Panc1 (cell line): ENCODE measurements around the gene HSPA5. TPM values are rescaled to one million over a fixed set of nuclear protein-coding genes. Genes with fewer than 3 reads are reported as not detected.
"Not testable (repeated sequence)": the region's sequence is repeated elsewhere in the genome, so short reads cannot be mapped to it uniquely, and the experiment has no call there.

ENCODE experiments used
- ATAC-seq: fragments of 200-7000 bp; cut with Tn5 transposase; 2 replicates; pipeline ENCODE4 v1.9.1; 2020; ENCODE audit warnings: mild to moderate bottlenecking, moderate library complexity
- BruUV-seq: library from RNA; stranded (reverse); fragments of 400-500 nt; replicated peaks from 2 replicates; lab custom pipeline; 2021; lab: Mats Ljungman, UMichigan
- CTCF ChIA-PET: fragments of 300-600 bp; sonication (Branson Sonifier 250); formaldehyde crosslinking; loops from one replicate; lab custom pipeline; 2022; ENCODE audit warnings: antibody characterized with exemption; lab: Charles Lee
- POLR2A ChIA-PET: fragments of 300-600 bp; sonication (Branson Sonifier 250); formaldehyde crosslinking; loops from one replicate; lab custom pipeline; 2022; ENCODE audit warnings: antibody characterized with exemption; lab: Charles Lee
- DNase-seq: peaks from one replicate; pipeline ENCODE4 v3.0.0-alpha.2; 2010; ENCODE audit warnings: low read depth, low spot score
- H3K27ac ChIP-seq: 2 replicates; pipeline ENCODE4 v1.5.1; 2011; ENCODE audit warnings: mild to moderate bottlenecking, low read length, inconsistent platforms
- H3K27me3 ChIP-seq: fragments of 200-500 bp; sonication (Bioruptor generic); 2 replicates; pipeline ENCODE4 v1.6.0; 2014; ENCODE audit warnings: low read length, inconsistent platforms; ENCODE audit not compliant: control insufficient read depth, insufficient read depth
- H3K36me3 ChIP-seq: fragments of 200-500 bp; sonication (Bioruptor generic); 2 replicates; pipeline ENCODE4 v1.5.1; 2014; ENCODE audit warnings: inconsistent platforms, mild to moderate bottlenecking, low read length, moderate library complexity; ENCODE audit not compliant: control insufficient read depth, insufficient read depth
- H3K4me1 ChIP-seq: 2 replicates; pipeline ENCODE4 v1.5.1; 2011; ENCODE audit warnings: inconsistent platforms, mild to moderate bottlenecking, low read length, moderate library complexity; ENCODE audit not compliant: control insufficient read depth, insufficient read depth
- H3K4me3 ChIP-seq, 2 experiments: 2 replicates each; pipeline ENCODE4 v1.5.1; 2011 to 2012; ENCODE audit warnings: low read depth in 2 of 2, low read length in 2 of 2, mild to moderate bottlenecking in 2 of 2, inconsistent platforms in 1 of 2, moderate library complexity in 1 of 2
- H3K9me3 ChIP-seq: fragments of 200-500 bp; sonication (Bioruptor generic); 2 replicates; pipeline ENCODE4 v1.5.1; 2014; ENCODE audit warnings: low read depth, mild to moderate bottlenecking, inconsistent platforms, low read length, moderate library complexity; ENCODE audit not compliant: control insufficient read depth, insufficient read depth
- POLR2AphosphoS5 ChIP-seq: IDR thresholded peaks from 2 replicates; pipeline ENCODE4 v1.6.1; 2012; ENCODE audit warnings: mild to moderate bottlenecking, low read depth, low read length, moderate library complexity
- SIN3A ChIP-seq: IDR thresholded peaks from 2 replicates; pipeline ENCODE4 v1.6.1; 2012; ENCODE audit warnings: low read depth, mild to moderate bottlenecking, low read length, moderate library complexity, borderline replicate concordance; ENCODE audit not compliant: insufficient read depth
- TCF7L2 ChIP-seq: IDR thresholded peaks from 2 replicates; pipeline ENCODE4 v1.6.1; 2011; ENCODE audit warnings: mild to moderate bottlenecking, low read depth, low read length, inconsistent platforms
- in situ Hi-C: cut with HindIII; loops from 2 replicates; pipeline ENCODE4 v1.10.0; 2016; ENCODE audit warnings: low sequenced_read_pairs, low pct_unique_long_range_greater_than_20kb
- intact Hi-C: fragments of 100-400 bp; cut with micrococcal nuclease; formaldehyde crosslinking; loops from one replicate; pipeline ENCODE4 v1.10.0; 2022; ENCODE audit not compliant: unreplicated experiment
- total RNA-seq: library from RNA; stranded (reverse); gene quantifications from one replicate; pipeline ENCODE4 v1.2.1, GENCODE V29; 2021; ENCODE audit not compliant: unreplicated experiment
- TF ChIP-seq, protein P1 (sequence below), 2 experiments: IDR thresholded peaks; 2 replicates each; pipeline ENCODE4 v1.6.1; 2011 to 2012; ENCODE audit warnings: low read depth in 2 of 2, control low read depth in 1 of 2, low read length in 1 of 2, mild to moderate bottlenecking in 1 of 2, moderate library complexity in 1 of 2; ENCODE audit not compliant: insufficient read depth in 1 of 2
- TF ChIP-seq, protein P2 (sequence below): fragments of 450-650 bp; IDR thresholded peaks from 2 replicates; pipeline ENCODE4 v1.5.1; 2017; ENCODE audit warnings: mild to moderate bottlenecking

HSPA5 gene
- total RNA-seq, 1 experiment from 2014 or later: 281 TPM

DNA sequence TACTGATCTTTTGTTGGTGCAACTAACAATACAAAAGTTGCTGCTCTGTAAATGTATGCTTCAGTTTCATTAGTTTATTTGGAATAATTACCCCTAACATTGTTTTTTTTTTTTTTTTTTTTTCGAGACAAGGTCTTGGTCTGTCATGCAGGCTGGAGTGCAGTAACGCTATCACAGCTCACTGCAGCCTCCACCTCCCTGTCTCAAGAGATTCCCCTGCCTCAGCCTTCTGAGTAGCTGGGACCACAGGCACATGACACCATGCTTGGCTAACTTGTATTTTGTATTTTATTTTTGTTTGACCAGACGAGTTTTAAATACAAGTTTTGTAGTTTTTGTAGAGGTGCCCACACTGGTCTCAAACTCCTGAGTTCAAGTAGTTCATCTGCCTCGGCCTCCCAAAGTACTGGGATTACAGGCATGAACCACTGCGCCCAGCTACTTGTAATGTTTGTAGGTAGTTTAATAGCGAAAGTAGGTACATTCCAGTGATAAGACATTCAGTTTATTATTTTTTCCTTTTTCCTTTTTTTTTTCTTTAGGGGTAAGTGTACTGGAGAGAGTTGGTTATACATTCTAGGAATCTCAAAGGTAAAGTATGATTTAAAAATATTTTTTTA, 27.4 kb upstream of the HSPA5 start:
- no peak overlapping the region for H3K27ac ChIP-seq
- H3K36me3 ChIP-seq: no peaks in the 10 kb centered on the region
- H3K4me3 ChIP-seq: no peak overlapping the region
- no peaks in the 10 kb centered on the region for H3K27me3 ChIP-seq
- peaks cover 10% of the 10 kb centered on the region; the same call in 1 of the 2 replicates for H3K4me1 ChIP-seq
- TF ChIP-seq TCF7L2: no peak
- no peak for TF ChIP-seq POLR2AphosphoS5
- TF ChIP-seq, protein P1, sequence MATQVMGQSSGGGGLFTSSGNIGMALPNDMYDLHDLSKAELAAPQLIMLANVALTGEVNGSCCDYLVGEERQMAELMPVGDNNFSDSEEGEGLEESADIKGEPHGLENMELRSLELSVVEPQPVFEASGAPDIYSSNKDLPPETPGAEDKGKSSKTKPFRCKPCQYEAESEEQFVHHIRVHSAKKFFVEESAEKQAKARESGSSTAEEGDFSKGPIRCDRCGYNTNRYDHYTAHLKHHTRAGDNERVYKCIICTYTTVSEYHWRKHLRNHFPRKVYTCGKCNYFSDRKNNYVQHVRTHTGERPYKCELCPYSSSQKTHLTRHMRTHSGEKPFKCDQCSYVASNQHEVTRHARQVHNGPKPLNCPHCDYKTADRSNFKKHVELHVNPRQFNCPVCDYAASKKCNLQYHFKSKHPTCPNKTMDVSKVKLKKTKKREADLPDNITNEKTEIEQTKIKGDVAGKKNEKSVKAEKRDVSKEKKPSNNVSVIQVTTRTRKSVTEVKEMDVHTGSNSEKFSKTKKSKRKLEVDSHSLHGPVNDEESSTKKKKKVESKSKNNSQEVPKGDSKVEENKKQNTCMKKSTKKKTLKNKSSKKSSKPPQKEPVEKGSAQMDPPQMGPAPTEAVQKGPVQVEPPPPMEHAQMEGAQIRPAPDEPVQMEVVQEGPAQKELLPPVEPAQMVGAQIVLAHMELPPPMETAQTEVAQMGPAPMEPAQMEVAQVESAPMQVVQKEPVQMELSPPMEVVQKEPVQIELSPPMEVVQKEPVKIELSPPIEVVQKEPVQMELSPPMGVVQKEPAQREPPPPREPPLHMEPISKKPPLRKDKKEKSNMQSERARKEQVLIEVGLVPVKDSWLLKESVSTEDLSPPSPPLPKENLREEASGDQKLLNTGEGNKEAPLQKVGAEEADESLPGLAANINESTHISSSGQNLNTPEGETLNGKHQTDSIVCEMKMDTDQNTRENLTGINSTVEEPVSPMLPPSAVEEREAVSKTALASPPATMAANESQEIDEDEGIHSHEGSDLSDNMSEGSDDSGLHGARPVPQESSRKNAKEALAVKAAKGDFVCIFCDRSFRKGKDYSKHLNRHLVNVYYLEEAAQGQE (IDR thresholded peaks at IDR 0.05; ENCODE audit: insufficient read depth in 1 of 2, low read depth in 2 of 2, low read length in 1 of 2): no peak
- TF ChIP-seq, protein P2, sequence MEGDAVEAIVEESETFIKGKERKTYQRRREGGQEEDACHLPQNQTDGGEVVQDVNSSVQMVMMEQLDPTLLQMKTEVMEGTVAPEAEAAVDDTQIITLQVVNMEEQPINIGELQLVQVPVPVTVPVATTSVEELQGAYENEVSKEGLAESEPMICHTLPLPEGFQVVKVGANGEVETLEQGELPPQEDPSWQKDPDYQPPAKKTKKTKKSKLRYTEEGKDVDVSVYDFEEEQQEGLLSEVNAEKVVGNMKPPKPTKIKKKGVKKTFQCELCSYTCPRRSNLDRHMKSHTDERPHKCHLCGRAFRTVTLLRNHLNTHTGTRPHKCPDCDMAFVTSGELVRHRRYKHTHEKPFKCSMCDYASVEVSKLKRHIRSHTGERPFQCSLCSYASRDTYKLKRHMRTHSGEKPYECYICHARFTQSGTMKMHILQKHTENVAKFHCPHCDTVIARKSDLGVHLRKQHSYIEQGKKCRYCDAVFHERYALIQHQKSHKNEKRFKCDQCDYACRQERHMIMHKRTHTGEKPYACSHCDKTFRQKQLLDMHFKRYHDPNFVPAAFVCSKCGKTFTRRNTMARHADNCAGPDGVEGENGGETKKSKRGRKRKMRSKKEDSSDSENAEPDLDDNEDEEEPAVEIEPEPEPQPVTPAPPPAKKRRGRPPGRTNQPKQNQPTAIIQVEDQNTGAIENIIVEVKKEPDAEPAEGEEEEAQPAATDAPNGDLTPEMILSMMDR: no peak
- no peak for TF ChIP-seq SIN3A
- H3K9me3 ChIP-seq: no peaks in the 10 kb centered on the region
- DNase-seq: no peak
- ATAC-seq: no peak
- ChIA-PET CTCF (no interaction called here), POLR2A (interaction anchor here (0.6 kb wide), 1 partner anchor 12 kb away, joined by 5 read pairs; no protein-coding TSS in a partner anchor)
- no TSS peak for BruUV-seq
- intact Hi-C loops (no loop called here), in situ Hi-C loops (no loop called here)

DNA sequence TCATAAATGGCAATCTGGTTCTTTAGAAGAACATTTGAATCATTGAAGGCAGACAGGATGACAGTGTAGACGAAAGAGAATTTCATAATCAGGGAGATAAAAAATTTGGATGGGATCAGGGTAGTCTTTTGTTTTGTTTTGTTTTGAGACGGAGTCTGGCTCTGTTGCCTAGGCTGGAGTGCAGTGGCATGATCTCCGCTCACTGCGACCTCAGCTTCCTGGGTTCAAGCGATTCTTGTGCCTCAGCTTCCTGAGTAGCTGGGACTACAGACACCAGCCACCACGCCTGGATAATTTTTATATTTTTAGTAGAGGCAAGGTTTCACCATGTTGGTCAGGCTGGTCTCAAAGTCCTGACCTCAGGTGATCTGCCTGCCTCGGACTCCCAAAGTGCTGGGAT, 22.9 kb upstream of the HSPA5 start:
- H3K9me3 ChIP-seq, POLR2A ChIA-PET, intact Hi-C loops, BruUV-seq, DNase-seq, ATAC-seq, in situ Hi-C loops, H3K4me1 ChIP-seq, H3K27me3 ChIP-seq, H3K36me3 ChIP-seq, H3K4me3 ChIP-seq, H3K27ac ChIP-seq: not testable (repeated sequence)
- CTCF ChIA-PET: interaction anchor here (0.6 kb wide), 1 partner anchor 69 kb away, joined by 3 read pairs; no protein-coding TSS in a partner anchor

DNA sequence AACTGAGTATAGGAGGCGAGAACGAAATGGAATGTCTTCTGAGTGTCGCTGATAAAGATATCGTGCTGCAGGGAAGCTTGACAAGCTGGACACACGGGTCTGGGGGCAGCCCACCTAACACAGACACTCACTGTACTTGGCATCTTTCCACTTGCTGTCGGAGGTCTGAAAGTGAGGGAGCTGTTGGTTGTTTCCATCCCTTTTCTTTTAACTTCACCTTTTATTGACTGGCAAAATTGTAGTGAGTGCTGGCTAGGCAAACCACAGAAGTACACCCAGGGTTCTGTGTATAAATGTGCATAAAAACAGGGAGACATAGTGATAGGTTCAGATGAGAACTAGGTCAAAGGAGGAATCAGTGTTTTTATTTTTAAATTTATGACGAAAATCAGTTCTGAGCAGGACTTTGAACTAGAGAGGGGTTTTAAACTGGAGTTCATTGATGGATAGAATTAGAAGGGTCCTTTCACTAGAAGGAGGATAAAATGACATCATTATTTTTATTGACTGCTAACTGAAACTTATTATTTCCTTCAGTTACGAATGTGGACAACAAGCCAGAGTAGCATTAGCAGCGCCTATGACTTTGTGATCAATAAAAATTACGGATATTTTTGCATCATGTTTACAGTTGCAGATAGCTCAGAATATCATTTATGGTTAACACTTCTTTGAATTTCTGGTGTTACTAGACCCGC, 21.3 kb upstream of the HSPA5 start:
- H3K36me3 ChIP-seq: peaks cover 3% of the 10 kb centered on the region; the same call in 1 of the 2 replicates
- H3K9me3 ChIP-seq: no peaks in the 10 kb centered on the region
- H3K4me3 ChIP-seq: peak overlapping the region; percentile 91
- no peak for DNase-seq
- intact Hi-C loops (no loop called here), in situ Hi-C loops (no loop called here)
- H3K27me3 ChIP-seq: no peaks in the 10 kb centered on the region
- ChIA-PET POLR2A (no interaction called here), CTCF (no interaction called here)
- ATAC-seq: no peak
- BruUV-seq: TSS peak; percentile 88
- TF ChIP-seq SIN3A (no peak), TCF7L2 (no peak), POLR2AphosphoS5 (no peak)
- TF ChIP-seq, protein P2: no peak
- TF ChIP-seq, protein P1 (IDR thresholded peaks at IDR 0.05; ENCODE audit: insufficient read depth in 1 of 2, low read depth in 2 of 2, low read length in 1 of 2): no peak
- H3K4me1 ChIP-seq: peaks cover 11% of the 10 kb centered on the region
- peak overlapping the region; percentile 85 for H3K27ac ChIP-seq
